ENCODE data around the gene TAF1L.
"Not testable (repeated sequence)": the region's sequence is repeated elsewhere in the genome, so short reads cannot be mapped to it uniquely, and the experiment has no call there.

The TAF1L gene

DNA sequence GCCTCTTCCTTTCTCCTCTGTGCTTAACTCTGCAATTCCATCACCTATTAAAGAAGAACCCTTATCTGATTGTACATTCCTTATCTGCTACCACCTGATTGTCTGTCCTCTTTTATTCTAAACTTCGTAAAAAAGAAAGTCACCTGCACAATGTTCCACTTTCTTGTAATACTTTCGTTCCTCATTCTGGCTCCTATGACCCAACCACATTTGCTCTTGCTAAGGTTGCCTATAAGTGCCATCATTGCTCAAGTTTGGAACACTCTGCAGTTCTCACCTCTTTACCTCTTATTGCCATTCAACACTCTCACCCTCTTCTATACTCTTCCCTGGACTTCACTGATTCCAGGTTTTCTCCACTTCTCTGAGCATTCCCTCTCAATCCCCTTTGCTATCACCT is 10.1 kb downstream of the TAF1L start:
- TF ChIP-seq, protein P1, sequence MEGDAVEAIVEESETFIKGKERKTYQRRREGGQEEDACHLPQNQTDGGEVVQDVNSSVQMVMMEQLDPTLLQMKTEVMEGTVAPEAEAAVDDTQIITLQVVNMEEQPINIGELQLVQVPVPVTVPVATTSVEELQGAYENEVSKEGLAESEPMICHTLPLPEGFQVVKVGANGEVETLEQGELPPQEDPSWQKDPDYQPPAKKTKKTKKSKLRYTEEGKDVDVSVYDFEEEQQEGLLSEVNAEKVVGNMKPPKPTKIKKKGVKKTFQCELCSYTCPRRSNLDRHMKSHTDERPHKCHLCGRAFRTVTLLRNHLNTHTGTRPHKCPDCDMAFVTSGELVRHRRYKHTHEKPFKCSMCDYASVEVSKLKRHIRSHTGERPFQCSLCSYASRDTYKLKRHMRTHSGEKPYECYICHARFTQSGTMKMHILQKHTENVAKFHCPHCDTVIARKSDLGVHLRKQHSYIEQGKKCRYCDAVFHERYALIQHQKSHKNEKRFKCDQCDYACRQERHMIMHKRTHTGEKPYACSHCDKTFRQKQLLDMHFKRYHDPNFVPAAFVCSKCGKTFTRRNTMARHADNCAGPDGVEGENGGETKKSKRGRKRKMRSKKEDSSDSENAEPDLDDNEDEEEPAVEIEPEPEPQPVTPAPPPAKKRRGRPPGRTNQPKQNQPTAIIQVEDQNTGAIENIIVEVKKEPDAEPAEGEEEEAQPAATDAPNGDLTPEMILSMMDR (IDR thresholded peaks at IDR 0.05; ENCODE audit: low read depth, low read length): no peak
- no peaks in the 10 kb centered on the region; the same call in 1 of the 2 replicates for H3K27me3 ChIP-seq
- H3K36me3 ChIP-seq: no peaks in the 10 kb centered on the region
- no peaks in the 10 kb centered on the region for H3K9me3 ChIP-seq
- DNase-seq: no peak
- H3K4me1 ChIP-seq: no peaks in the 10 kb centered on the region
- no peak overlapping the region for H3K4me3 ChIP-seq (ENCODE audit: low read depth, low read length)

DNA sequence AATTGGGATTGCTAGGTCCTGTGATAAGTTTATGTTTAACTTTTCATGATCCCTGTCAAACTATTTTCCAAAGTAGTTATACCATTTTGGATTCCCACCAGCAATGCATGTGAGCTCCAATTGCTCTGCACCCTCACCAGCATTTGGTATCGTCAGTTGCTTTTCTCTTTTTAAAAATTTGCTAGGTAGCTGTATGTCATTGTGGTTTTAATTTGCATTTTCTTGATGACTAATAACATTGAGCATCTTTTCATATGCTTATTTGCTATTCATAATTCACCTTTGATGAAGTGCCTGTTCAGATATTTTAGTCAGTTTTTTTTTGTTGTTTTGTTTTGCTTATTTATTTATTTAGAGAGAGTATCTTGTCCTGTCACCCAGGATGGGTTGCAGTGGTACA is 12.5 kb downstream of the TAF1L start:
- H3K27me3 ChIP-seq: no peaks in the 10 kb centered on the region; the same call in 1 of the 2 replicates
- H3K4me1 ChIP-seq: no peaks in the 10 kb centered on the region
- TF ChIP-seq, protein P1 (IDR thresholded peaks at IDR 0.05; ENCODE audit: low read depth, low read length): no peak
- H3K36me3 ChIP-seq: no peaks in the 10 kb centered on the region
- no peaks in the 10 kb centered on the region for H3K9me3 ChIP-seq
- no peak for DNase-seq
- H3K4me3 ChIP-seq (ENCODE audit: low read depth, low read length): no peak overlapping the region

DNA sequence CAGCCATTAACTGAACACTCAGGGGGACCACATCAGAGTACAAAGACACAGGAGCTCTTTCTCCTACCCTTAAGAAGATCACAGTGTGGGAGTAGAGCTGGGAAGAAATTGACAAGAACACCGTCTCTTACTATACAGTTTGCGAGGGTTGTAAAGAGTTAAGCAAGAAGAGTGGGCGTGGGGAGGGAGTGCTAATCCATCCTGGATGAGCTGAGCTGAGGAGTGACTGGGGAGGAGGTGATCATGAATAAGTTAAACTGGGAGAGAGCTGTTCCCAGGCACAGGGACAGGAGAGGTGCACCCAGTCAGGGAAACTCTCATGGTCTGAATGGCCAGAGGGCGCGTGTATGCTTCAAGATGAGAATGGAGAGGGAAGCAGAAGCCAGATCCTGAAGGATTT is 17.2 kb downstream of the TAF1L start:
- H3K27me3 ChIP-seq: no peaks in the 10 kb centered on the region; the same call in 1 of the 2 replicates
- no peaks in the 10 kb centered on the region for H3K9me3 ChIP-seq
- TF ChIP-seq, protein P1 (IDR thresholded peaks at IDR 0.05; ENCODE audit: low read depth, low read length): no peak
- H3K4me3 ChIP-seq (ENCODE audit: low read depth, low read length): no peak overlapping the region
- no peaks in the 10 kb centered on the region for H3K36me3 ChIP-seq
- H3K4me1 ChIP-seq: no peaks in the 10 kb centered on the region
- DNase-seq: no peak

DNA sequence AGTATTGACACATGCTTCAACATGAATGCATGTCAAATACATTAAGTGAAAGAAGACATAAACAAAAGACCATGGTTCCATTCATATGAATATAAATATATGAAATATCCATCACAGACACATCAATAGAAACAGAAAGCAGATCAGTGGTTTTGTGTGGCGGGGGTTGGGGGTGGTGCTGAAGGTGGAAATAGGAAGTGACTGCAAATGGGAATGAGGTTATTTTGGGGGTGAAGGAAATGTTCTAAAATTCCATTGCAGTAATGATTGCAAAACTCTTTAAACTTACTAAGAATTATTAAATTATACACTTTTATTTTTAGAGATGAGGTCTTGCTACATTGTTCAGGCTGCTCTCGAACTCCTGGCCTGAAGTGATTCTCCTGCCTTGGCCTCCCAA is 28.7 kb downstream of the TAF1L start:
- Histone ChIP-seq H3K4me3 (ENCODE audit: low read depth, low read length) (no peak overlapping the region), H3K36me3 (no peaks in the 10 kb centered on the region), H3K9me3 (no peaks in the 10 kb centered on the region), H3K27me3 (no peaks in the 10 kb centered on the region), H3K4me1 (no peaks in the 10 kb centered on the region)
- no peak for DNase-seq
- TF ChIP-seq, protein P1 (IDR thresholded peaks at IDR 0.05; ENCODE audit: low read depth, low read length): no peak

DNA sequence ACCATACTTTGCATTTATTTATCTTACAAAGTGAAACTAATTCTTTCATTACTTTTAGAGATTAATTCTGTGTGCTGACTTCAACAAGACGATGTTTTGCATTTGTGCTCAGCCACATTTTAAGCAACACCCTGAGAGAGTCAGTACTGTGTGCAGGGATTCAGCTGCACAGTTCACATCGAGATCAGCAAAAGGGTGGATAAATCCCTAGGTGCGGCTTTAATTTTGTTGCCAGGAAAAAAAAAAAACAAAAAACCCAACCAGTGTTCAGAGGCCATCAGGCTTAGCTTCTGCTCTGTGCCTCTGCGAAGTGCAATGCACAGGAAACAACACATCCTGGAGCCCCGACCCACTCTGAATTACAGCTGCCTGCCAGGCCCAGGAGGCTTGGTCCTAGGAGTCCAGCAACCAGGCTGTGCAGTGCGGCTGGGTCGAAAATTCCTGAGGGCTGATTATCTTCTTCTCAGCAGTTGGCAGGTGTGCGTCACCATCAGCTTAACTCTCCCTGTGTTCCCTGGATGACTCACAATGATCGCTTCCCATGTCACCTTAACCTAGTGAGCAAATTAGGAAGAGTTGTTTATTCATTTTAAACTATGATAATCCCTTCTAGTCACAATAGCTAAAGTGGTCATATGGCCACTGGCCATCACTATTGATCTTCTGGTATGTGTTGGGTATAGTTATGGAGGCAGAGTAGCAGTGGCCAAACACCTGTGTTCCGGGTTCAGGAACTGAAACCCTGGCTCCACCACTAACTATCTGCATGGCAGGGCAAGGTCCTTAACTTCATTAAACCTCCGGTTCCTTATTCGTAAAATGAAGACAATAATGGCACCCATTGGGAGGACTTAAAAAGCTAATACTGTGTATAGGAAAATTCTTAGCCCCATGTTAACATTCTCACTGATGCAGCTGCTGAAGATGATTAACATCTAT is 31.3 kb downstream of the TAF1L start:
- H3K4me1 ChIP-seq: no peaks in the 10 kb centered on the region

DNA sequence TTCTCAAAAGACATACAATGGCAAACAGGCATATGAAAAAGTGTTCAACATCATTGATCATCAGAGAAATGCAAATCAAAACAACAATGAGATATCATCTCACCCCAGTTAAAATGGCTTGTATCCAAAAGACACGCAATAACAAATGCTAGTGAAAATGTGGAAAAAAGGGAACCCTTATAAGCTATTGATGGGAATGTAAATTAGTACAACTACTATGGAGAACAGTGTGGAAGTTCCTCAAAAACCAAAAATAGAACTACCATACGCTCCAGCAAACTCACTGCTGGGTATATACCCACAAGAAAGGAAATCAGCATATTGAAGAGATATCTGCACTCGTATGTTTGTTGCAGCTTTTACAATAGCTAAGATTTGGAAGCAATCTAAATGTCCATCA is 36.4 kb downstream of the TAF1L start:
- not testable (repeated sequence) for H3K9me3 ChIP-seq; DNase-seq; H3K4me1 ChIP-seq; H3K36me3 ChIP-seq; H3K27me3 ChIP-seq; H3K4me3 ChIP-seq (ENCODE audit: low read depth, low read length)

More for the DNA sequence above, 31.3 kb downstream of the TAF1L start:
- TF ChIP-seq, protein P1 (IDR thresholded peaks at IDR 0.05; ENCODE audit: low read depth, low read length): no peak
- Histone ChIP-seq H3K27me3 (no peaks in the 10 kb centered on the region), H3K4me3 (ENCODE audit: low read depth, low read length) (no peak overlapping the region), H3K9me3 (no peaks in the 10 kb centered on the region), H3K36me3 (no peaks in the 10 kb centered on the region)
- no peak for DNase-seq

Measured in BE2C (cell line).